ENCODE results near the gene STX12.

DNA sequence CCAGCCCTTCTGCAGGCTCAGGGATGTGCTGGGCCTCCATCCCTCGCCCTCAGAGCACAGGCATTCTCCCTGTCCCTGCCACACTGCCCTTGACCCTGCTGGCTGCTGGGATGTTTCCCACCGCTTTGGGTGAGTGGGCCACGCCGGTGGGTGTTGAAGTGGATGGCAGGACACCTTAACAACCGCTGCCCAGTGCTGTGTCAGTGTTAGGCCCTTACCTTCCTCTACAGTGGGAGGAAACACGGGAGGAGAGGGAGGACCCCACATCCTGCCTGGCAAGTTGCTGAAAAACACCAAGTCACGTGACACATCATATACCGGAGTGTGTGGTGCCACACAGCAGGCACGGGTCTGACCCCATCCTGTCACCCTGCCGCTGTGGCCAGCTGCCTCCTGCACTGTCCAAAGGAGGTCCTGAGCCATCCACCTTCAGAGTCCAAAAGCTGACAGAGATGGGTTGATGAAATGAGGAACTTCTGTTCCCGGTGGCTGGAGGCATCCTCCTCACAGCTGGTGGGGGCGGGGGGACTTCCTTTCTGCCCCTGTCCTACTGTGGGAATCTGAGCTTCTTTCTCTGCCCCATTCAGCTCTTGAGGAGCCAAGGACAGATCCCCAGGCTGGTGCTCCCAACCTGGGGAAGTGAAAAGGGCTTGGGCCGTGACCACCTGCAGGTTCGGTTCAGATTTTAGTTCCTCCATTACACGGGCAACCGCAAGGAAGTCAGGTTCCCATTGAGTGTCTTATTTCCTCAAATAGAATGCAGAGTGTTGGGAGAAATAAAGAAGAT, 96.1 kb downstream of the STX12 start:
- TF ChIP-seq, protein P1, sequence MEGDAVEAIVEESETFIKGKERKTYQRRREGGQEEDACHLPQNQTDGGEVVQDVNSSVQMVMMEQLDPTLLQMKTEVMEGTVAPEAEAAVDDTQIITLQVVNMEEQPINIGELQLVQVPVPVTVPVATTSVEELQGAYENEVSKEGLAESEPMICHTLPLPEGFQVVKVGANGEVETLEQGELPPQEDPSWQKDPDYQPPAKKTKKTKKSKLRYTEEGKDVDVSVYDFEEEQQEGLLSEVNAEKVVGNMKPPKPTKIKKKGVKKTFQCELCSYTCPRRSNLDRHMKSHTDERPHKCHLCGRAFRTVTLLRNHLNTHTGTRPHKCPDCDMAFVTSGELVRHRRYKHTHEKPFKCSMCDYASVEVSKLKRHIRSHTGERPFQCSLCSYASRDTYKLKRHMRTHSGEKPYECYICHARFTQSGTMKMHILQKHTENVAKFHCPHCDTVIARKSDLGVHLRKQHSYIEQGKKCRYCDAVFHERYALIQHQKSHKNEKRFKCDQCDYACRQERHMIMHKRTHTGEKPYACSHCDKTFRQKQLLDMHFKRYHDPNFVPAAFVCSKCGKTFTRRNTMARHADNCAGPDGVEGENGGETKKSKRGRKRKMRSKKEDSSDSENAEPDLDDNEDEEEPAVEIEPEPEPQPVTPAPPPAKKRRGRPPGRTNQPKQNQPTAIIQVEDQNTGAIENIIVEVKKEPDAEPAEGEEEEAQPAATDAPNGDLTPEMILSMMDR (IDR thresholded peaks at IDR 0.05) = no peak
- TF ChIP-seq POLR2A (IDR thresholded peaks at IDR 0.05) (no peak), EP300 (IDR thresholded peaks at IDR 0.05) (no peak)

Measured in ovary (tissue), 3 donors.